H9 (cell line): ENCODE measurements around the gene MAPK7. TPM values are rescaled to one million over a fixed set of nuclear protein-coding genes. Genes with fewer than 3 reads are reported as not detected.

ENCODE experiments used
- DNase-seq: peaks from one replicate; pipeline ENCODE4 v3.0.0-alpha.2; 2017
- H2AFZ ChIP-seq: one replicate; pipeline ENCODE4 v1.6.1; 2013; ENCODE audit warnings: mild to moderate bottlenecking, low read length, control low read depth, moderate library complexity
- H2AK5ac ChIP-seq: 2 replicates; pipeline ENCODE4 v1.6.1; 2013; ENCODE audit warnings: low read length, control low read depth, mixed read lengths; ENCODE audit not compliant: insufficient read length
- H2BK120ac ChIP-seq: one replicate; pipeline ENCODE4 v1.6.1; 2013; ENCODE audit warnings: low read depth, mild to moderate bottlenecking, low read length, control low read depth, inconsistent platforms; ENCODE audit not compliant: poor library complexity, severe bottlenecking
- H2BK12ac ChIP-seq: 2 replicates; pipeline ENCODE4 v1.6.1; 2013; ENCODE audit warnings: low read length, control low read depth, mixed read lengths, low read depth; ENCODE audit not compliant: insufficient read length
- H2BK15ac ChIP-seq: 2 replicates; pipeline ENCODE4 v1.6.1; 2013; ENCODE audit warnings: low read depth, low read length, control low read depth
- H2BK20ac ChIP-seq: one replicate; pipeline ENCODE4 v1.6.1; 2013; ENCODE audit warnings: low read depth, mild to moderate bottlenecking, low read length, control low read depth, inconsistent platforms; ENCODE audit not compliant: poor library complexity, severe bottlenecking
- H2BK5ac ChIP-seq: 2 replicates; pipeline ENCODE4 v1.6.1; 2013; ENCODE audit warnings: low read length, control low read depth, mixed read lengths; ENCODE audit not compliant: insufficient read length
- H3K14ac ChIP-seq: 2 replicates; pipeline ENCODE4 v1.6.1; 2013; ENCODE audit warnings: low read length, control low read depth; ENCODE audit not compliant: insufficient read depth
- H3K18ac ChIP-seq: 2 replicates; pipeline ENCODE4 v1.6.1; 2013; ENCODE audit warnings: low read depth, mild to moderate bottlenecking, mixed read lengths, low read length, control low read depth; ENCODE audit not compliant: insufficient read length
- H3K23ac ChIP-seq: 2 replicates; pipeline ENCODE4 v1.6.1; 2013; ENCODE audit warnings: low read length, control low read depth, mixed read lengths, low read depth; ENCODE audit not compliant: insufficient read length
- H3K23me2 ChIP-seq: 2 replicates; pipeline ENCODE4 v1.6.1; 2013; ENCODE audit warnings: low read depth, mild to moderate bottlenecking, mixed read lengths, low read length, control low read depth; ENCODE audit not compliant: insufficient read length, poor library complexity, severe bottlenecking
- H3K27ac ChIP-seq: 2 replicates; pipeline ENCODE4 v1.5.1; 2013; ENCODE audit warnings: low read length, control low read depth, mixed read lengths, low read depth; ENCODE audit not compliant: insufficient read length
- H3K27me3 ChIP-seq: 2 replicates; pipeline ENCODE4 v1.6.1; 2013; ENCODE audit warnings: low read length, control low read depth, inconsistent platforms; ENCODE audit not compliant: insufficient read depth
- H3K4ac ChIP-seq: 2 replicates; pipeline ENCODE4 v1.6.1; 2013; ENCODE audit warnings: low read depth, mild to moderate bottlenecking, control low read depth, inconsistent platforms, low read length, moderate library complexity
- H3K4me1 ChIP-seq: 2 replicates; pipeline ENCODE4 v1.6.1; 2013; ENCODE audit warnings: low read length, control low read depth, inconsistent platforms; ENCODE audit not compliant: insufficient read depth
- H3K4me2 ChIP-seq: 2 replicates; pipeline ENCODE4 v1.6.1; 2013; ENCODE audit warnings: low read length, control low read depth, mixed read lengths; ENCODE audit not compliant: insufficient read length, insufficient read depth
- H3K56ac ChIP-seq: 2 replicates; pipeline ENCODE4 v1.6.1; 2013; ENCODE audit warnings: low read depth, mild to moderate bottlenecking, mixed read lengths, low read length, control low read depth; ENCODE audit not compliant: insufficient read length
- H3K79me1 ChIP-seq: 2 replicates; pipeline ENCODE4 v1.6.1; 2013; ENCODE audit warnings: low read depth, mild to moderate bottlenecking, moderate library complexity, low read length, control low read depth, inconsistent platforms; ENCODE audit not compliant: insufficient read depth, poor library complexity, severe bottlenecking
- H3K79me2 ChIP-seq: 2 replicates; pipeline ENCODE4 v1.6.1; 2013; ENCODE audit warnings: low read length, control low read depth, inconsistent platforms; ENCODE audit not compliant: insufficient read depth
- H3K9ac ChIP-seq: 2 replicates; pipeline ENCODE4 v1.6.1; 2013; ENCODE audit warnings: low read length, control low read depth, mixed read lengths; ENCODE audit not compliant: insufficient read length; ENCODE audit errors: extremely low read depth
- H3K9me3 ChIP-seq: one replicate; pipeline ENCODE4 v1.6.1; 2013; ENCODE audit warnings: low read depth, low read length, inconsistent platforms; ENCODE audit not compliant: control insufficient read depth
- H3T11ph ChIP-seq: one replicate; pipeline ENCODE4 v1.6.1; 2013; ENCODE audit warnings: mild to moderate bottlenecking, low read length, control low read depth, inconsistent platforms
- H4K20me1 ChIP-seq: one replicate; pipeline ENCODE4 v1.6.1; 2013; ENCODE audit not compliant: control insufficient read depth, insufficient read length, insufficient read depth
- H4K5ac ChIP-seq: 2 replicates; pipeline ENCODE4 v1.6.1; 2013; ENCODE audit warnings: low read depth, mild to moderate bottlenecking, mixed read lengths, low read length, control low read depth; ENCODE audit not compliant: insufficient read length
- H4K8ac ChIP-seq: replicated peaks from 2 replicates; pipeline ENCODE4 v1.6.1; 2013; ENCODE audit warnings: low read length, control low read depth, mixed read lengths, low read depth; ENCODE audit not compliant: insufficient read length
- H4K91ac ChIP-seq: 2 replicates; pipeline ENCODE4 v1.6.1; 2013; ENCODE audit warnings: low read depth, mild to moderate bottlenecking, moderate library complexity, mixed read lengths, low read length, control low read depth; ENCODE audit not compliant: insufficient read length
- H3K27ac Mint-ChIP-seq, 3 experiments: 2 replicates in 2 of 3; 3 replicates in 1 of 3; pipeline ENCODE4 v1.8.0; 2020 to 2021; ENCODE audit warnings: mixed read lengths in 3 of 3, mild to moderate bottlenecking in 1 of 3, moderate library complexity in 1 of 3
- H3K27me3 Mint-ChIP-seq: 2 replicates; pipeline ENCODE4 v1.8.0; 2021; ENCODE audit warnings: low read depth, mild to moderate bottlenecking, moderate library complexity, mixed read lengths
- H3K36me3 Mint-ChIP-seq, 3 experiments: 2 replicates in 2 of 3; 3 replicates in 1 of 3; pipeline ENCODE4 v1.8.0; 2020 to 2021; ENCODE audit warnings: low read depth in 3 of 3, mixed read lengths in 3 of 3; ENCODE audit not compliant: insufficient read depth in 1 of 3
- H3K4me1 Mint-ChIP-seq, 2 experiments: 2 replicates each; pipeline ENCODE4 v1.8.0; 2020; ENCODE audit warnings: mixed read lengths in 2 of 2
- H3K4me3 Mint-ChIP-seq, 2 experiments: 2 replicates in 1 of 2; 3 replicates in 1 of 2; pipeline ENCODE4 v1.8.0; 2020 to 2021; ENCODE audit warnings: mild to moderate bottlenecking in 2 of 2, mixed read lengths in 2 of 2, moderate library complexity in 1 of 2
- H3K9me3 Mint-ChIP-seq, 2 experiments: 2 replicates in 1 of 2; 3 replicates in 1 of 2; pipeline ENCODE4 v1.8.0; 2020; ENCODE audit warnings: mild to moderate bottlenecking in 2 of 2, mixed read lengths in 2 of 2, moderate library complexity in 1 of 2
- CTCF ChIP-seq: fragments of 200-600 bp; sonication (generic); conservative IDR thresholded peaks from 3 replicates; pipeline ENCODE4 v1.8.0; 2021; ENCODE audit warnings: antibody characterized with exemption, mild to moderate bottlenecking
- WGBS: extraction: QIAGEN DNeasy Blood & Tissue Kit; methylation state at CpG from one replicate; pipeline ENCODE4 v1.1.7; 2013; ENCODE audit warnings: missing lambda C conversion rate, low lambda C conversion rate, mixed read lengths; ENCODE audit not compliant: insufficient read length; ENCODE audit errors: extremely low coverage; 5-methylcytosine and 5-hydroxymethylcytosine counted together
- total RNA-seq: library from RNA; stranded (reverse); gene quantifications from 2 replicates; pipeline ENCODE4 v1.2.1, GENCODE V29; 2021

Gene MAPK7
- total RNA-seq, 1 experiment from 2014 or later, result 43.8 TPM

GRCh38 chr17:19410091-19410490, 31.8 kb downstream of the MAPK7 start:
- no peak overlapping the region for H2BK20ac ChIP-seq
- H3K27me3 Mint-ChIP-seq, result peaks cover 5% of the 10 kb centered on the region
- H3K4me1 ChIP-seq, result no peaks in the 10 kb centered on the region
- WGBS, result no CpG with 5 or more reads among the region's 6 CpGs
- H2BK5ac ChIP-seq, result no peak overlapping the region
- H3K9me3 ChIP-seq, result no peaks in the 10 kb centered on the region
- no peak overlapping the region for H3K18ac ChIP-seq
- H4K5ac ChIP-seq, result no peak overlapping the region
- H3K79me1 ChIP-seq, result no peaks in the 10 kb centered on the region
- H2BK120ac ChIP-seq, result no peak overlapping the region
- no peak overlapping the region for H2AK5ac ChIP-seq
- H3K23me2 ChIP-seq, result no peaks in the 10 kb centered on the region
- peaks cover 15 to 25% of the 10 kb centered on the region in 2 experiments for H3K4me1 Mint-ChIP-seq
- no peak overlapping the region; a peak in 1 of 5 replicates for H3K4me3 Mint-ChIP-seq
- no peak overlapping the region for H3K4ac ChIP-seq
- no peak overlapping the region for H2BK15ac ChIP-seq
- H3K79me2 ChIP-seq, result no peaks in the 10 kb centered on the region
- no peak overlapping the region for H3K4me2 ChIP-seq
- no peaks in the 10 kb centered on the region; a peak in 1 of 7 replicates for H3K36me3 Mint-ChIP-seq
- no peak overlapping the region for H3K56ac ChIP-seq
- no peak overlapping the region for H3K9ac ChIP-seq
- no peak overlapping the region for H2AFZ ChIP-seq
- H3K27ac ChIP-seq, result no peak overlapping the region
- H3K14ac ChIP-seq, result no peak overlapping the region
- H3K27ac Mint-ChIP-seq, result no peak overlapping the region
- H4K91ac ChIP-seq, result no peak overlapping the region
- no peaks in the 10 kb centered on the region for H4K20me1 ChIP-seq
- no peak for TF ChIP-seq CTCF
- DNase-seq, result no peak
- no peaks in the 10 kb centered on the region for H3K27me3 ChIP-seq
- no peaks in the 10 kb centered on the region for H3K9me3 Mint-ChIP-seq
- H3K23ac ChIP-seq, result no peak overlapping the region
- H4K8ac ChIP-seq, result no peak overlapping the region
- H3T11ph ChIP-seq, result no peak overlapping the region
- no peak overlapping the region for H2BK12ac ChIP-seq
